DND-41 (cell line): ENCODE measurements around the gene DMRTA2.

Experiments
- ATAC-seq: fragments of 200-7000 bp; cut with Tn5 transposase; 3 replicates; pipeline ENCODE4 v1.9.1; 2021; ENCODE audit warnings: low read depth; ENCODE audit not compliant: insufficient read depth
- DNase-seq: peaks from one replicate; pipeline ENCODE4 v3.0.0-alpha.2; 2020
- H2AFZ ChIP-seq: 2 replicates; pipeline ENCODE4 v1.6.0; 2012; ENCODE audit warnings: low read depth, low read length
- H3K27ac ChIP-seq: 2 replicates; pipeline ENCODE4 v1.5.1; 2012; ENCODE audit warnings: low read length, inconsistent platforms
- H3K27me3 ChIP-seq: fragments of 200-600 bp; sonication (generic); 2 replicates; pipeline ENCODE4 v1.6.0; 2012; ENCODE audit warnings: low read length, mild to moderate bottlenecking, inconsistent platforms; ENCODE audit not compliant: insufficient read depth, poor library complexity
- H3K36me3 ChIP-seq: 2 replicates; pipeline ENCODE4 v1.5.1; 2012; ENCODE audit warnings: low read length, inconsistent platforms; ENCODE audit not compliant: insufficient read depth
- H3K4me1 ChIP-seq: 2 replicates; pipeline ENCODE4 v1.5.1; 2012; ENCODE audit warnings: mild to moderate bottlenecking, low read length; ENCODE audit not compliant: insufficient read depth
- H3K4me2 ChIP-seq: 2 replicates; pipeline ENCODE4 v1.6.0; 2012; ENCODE audit warnings: mild to moderate bottlenecking, moderate library complexity, low read length, inconsistent platforms; ENCODE audit not compliant: insufficient read depth
- H3K4me3 ChIP-seq, 2 experiments: fragments of 200-600 bp in 1 of 2; shearing (Covaris generic) in 1 of 2; 2 replicates each; pipeline ENCODE4 v1.5.1; 2012 to 2016; ENCODE audit warnings: inconsistent platforms in 2 of 2, low read length in 2 of 2, mild to moderate bottlenecking in 2 of 2, low read depth in 1 of 2, moderate library complexity in 1 of 2
- H3K79me2 ChIP-seq: 2 replicates; pipeline ENCODE4 v1.6.0; 2012; ENCODE audit warnings: low read length, inconsistent platforms; ENCODE audit not compliant: insufficient read depth
- H3K9ac ChIP-seq: 2 replicates; pipeline ENCODE4 v1.6.0; 2012; ENCODE audit warnings: low read depth, mild to moderate bottlenecking, inconsistent platforms, low read length, moderate library complexity
- H3K9me3 ChIP-seq: 2 replicates; pipeline ENCODE4 v1.5.1; 2012; ENCODE audit warnings: low read length, moderate library complexity, mild to moderate bottlenecking, inconsistent platforms; ENCODE audit not compliant: insufficient read depth, severe bottlenecking
- H4K20me1 ChIP-seq: 2 replicates; pipeline ENCODE4 v1.6.0; 2012; ENCODE audit warnings: low read length; ENCODE audit not compliant: insufficient read depth
- EZH2 ChIP-seq: IDR thresholded peaks from 3 replicates; pipeline ENCODE4 v1.6.1; 2012; ENCODE audit warnings: borderline replicate concordance, low read depth, mild to moderate bottlenecking, moderate library complexity, low read length, inconsistent platforms; ENCODE audit not compliant: severe bottlenecking
- TF ChIP-seq, protein P1 (sequence below): IDR thresholded peaks from 2 replicates; pipeline ENCODE4 v1.5.1; 2012; ENCODE audit warnings: borderline replicate concordance, low read length, moderate library complexity, mild to moderate bottlenecking; ENCODE audit not compliant: poor library complexity, severe bottlenecking; ENCODE audit errors: extremely low read depth

The DMRTA2 gene

DNA sequence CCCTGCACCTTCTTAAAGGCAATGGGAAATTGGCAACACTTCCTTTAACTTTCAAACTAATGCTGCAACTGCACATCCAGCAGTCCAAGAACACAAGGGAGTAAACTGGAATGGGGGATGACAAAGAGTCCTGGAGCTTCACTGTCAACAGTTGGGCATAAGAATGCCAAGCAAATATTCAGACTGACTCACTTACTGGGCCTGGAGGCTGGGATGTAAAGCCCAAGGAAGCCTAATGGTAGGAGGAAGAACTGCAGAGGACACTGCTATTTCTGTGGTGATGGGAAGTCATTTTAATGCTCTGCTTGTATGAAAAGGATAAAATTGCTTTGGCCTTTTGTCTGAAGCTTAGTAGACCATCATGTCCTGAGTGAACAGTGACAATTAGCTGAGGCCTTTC is 15.7 kb upstream of the DMRTA2 start:
- ATAC-seq (no peak), DNase-seq (no peak)
- no peak overlapping the region for H2AFZ ChIP-seq
- H3K27ac ChIP-seq, result no peak overlapping the region
- no peak overlapping the region for H3K9ac ChIP-seq
- no peaks in the 10 kb centered on the region for H3K4me1 ChIP-seq
- no peaks in the 10 kb centered on the region for H3K27me3 ChIP-seq
- TF ChIP-seq EZH2, result no peak
- TF ChIP-seq, protein P1, sequence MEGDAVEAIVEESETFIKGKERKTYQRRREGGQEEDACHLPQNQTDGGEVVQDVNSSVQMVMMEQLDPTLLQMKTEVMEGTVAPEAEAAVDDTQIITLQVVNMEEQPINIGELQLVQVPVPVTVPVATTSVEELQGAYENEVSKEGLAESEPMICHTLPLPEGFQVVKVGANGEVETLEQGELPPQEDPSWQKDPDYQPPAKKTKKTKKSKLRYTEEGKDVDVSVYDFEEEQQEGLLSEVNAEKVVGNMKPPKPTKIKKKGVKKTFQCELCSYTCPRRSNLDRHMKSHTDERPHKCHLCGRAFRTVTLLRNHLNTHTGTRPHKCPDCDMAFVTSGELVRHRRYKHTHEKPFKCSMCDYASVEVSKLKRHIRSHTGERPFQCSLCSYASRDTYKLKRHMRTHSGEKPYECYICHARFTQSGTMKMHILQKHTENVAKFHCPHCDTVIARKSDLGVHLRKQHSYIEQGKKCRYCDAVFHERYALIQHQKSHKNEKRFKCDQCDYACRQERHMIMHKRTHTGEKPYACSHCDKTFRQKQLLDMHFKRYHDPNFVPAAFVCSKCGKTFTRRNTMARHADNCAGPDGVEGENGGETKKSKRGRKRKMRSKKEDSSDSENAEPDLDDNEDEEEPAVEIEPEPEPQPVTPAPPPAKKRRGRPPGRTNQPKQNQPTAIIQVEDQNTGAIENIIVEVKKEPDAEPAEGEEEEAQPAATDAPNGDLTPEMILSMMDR, result peak; percentile 9
- no peaks in the 10 kb centered on the region for H4K20me1 ChIP-seq
- H3K36me3 ChIP-seq, result peaks cover 58% of the 10 kb centered on the region
- H3K9me3 ChIP-seq, result no peaks in the 10 kb centered on the region
- H3K79me2 ChIP-seq, result no peaks in the 10 kb centered on the region
- no peak overlapping the region for H3K4me3 ChIP-seq
- H3K4me2 ChIP-seq, result no peak overlapping the region

DNA sequence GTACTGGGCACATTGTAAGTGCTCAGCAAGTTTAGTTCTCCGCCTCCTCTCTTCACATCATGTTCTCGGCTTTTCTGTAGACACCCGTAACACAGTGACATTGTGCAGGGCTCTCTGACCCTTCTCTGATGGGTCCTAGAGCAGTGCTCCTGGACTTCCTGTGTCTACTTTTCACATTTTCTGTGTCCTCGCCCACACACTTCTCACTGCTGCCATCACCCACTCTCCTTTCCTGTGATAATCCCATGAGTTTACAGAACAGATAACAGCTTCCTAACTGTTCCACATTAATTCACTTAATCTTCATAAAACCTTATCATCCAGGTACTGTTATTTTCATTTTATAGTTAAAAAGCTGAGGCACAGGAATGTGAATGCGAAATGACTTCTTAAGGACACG is 13.2 kb upstream of the DMRTA2 start:
- peaks cover 36% of the 10 kb centered on the region for H3K36me3 ChIP-seq
- no peak; the same call in 2 of the 3 replicates for ATAC-seq
- no peak overlapping the region for H2AFZ ChIP-seq

DNA sequence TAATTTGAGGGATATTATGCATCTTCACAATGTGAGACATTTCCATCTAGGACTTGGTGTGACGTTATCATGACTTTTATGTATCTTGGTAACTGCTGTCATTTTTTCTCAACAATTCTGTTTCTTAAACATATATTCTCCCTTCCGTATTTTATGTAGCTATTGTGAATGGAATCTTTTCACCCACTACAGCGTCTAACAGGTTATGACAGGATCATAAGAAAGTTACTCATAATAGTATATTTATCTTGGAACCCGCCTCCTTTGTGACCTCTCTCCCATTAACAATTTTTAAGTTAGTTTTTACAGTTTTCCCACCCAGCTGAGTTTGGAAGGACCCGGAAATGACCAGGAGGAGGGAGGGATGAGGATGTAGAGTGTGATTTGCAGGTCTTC is 6.8 kb upstream of the DMRTA2 start:
- no peak overlapping the region for H3K9ac ChIP-seq
- TF ChIP-seq, protein P1, result no peak
- no peak for TF ChIP-seq EZH2
- no peaks in the 10 kb centered on the region for H3K4me1 ChIP-seq
- no peaks in the 10 kb centered on the region for H3K79me2 ChIP-seq
- no peak overlapping the region for H3K4me3 ChIP-seq
- H3K27ac ChIP-seq, result no peak overlapping the region
- H2AFZ ChIP-seq, result no peak overlapping the region
- no peaks in the 10 kb centered on the region for H3K36me3 ChIP-seq
- no peak overlapping the region for H3K4me2 ChIP-seq
- H3K27me3 ChIP-seq, result no peaks in the 10 kb centered on the region
- no peak for DNase-seq
- no peak for ATAC-seq
- H3K9me3 ChIP-seq, result no peaks in the 10 kb centered on the region
- no peaks in the 10 kb centered on the region for H4K20me1 ChIP-seq

More for the DNA sequence above, 13.2 kb upstream of the DMRTA2 start:
- no peak for TF ChIP-seq EZH2
- TF ChIP-seq, protein P1, result no peak
- Histone ChIP-seq H3K27me3 (no peaks in the 10 kb centered on the region), H3K27ac (no peak overlapping the region), H3K4me2 (no peak overlapping the region), H3K9ac (no peak overlapping the region), H3K9me3 (no peaks in the 10 kb centered on the region), H3K4me3 (no peak overlapping the region), H4K20me1 (no peaks in the 10 kb centered on the region), H3K79me2 (no peaks in the 10 kb centered on the region), H3K4me1 (no peaks in the 10 kb centered on the region)
- DNase-seq, result no peak
